GM21367 (cell line): ENCODE results near the gene PCNT.
"Not testable (repeated sequence)": the region's sequence is repeated elsewhere in the genome, so short reads cannot be mapped to it uniquely, and the experiment has no call there.

Experiments
- ATAC-seq: cut with Tn5 transposase; IDR thresholded peaks from one replicate; pipeline ENCODE4 v1.9.1; 2021; ENCODE audit not compliant: unreplicated experiment

The PCNT gene

DNA sequence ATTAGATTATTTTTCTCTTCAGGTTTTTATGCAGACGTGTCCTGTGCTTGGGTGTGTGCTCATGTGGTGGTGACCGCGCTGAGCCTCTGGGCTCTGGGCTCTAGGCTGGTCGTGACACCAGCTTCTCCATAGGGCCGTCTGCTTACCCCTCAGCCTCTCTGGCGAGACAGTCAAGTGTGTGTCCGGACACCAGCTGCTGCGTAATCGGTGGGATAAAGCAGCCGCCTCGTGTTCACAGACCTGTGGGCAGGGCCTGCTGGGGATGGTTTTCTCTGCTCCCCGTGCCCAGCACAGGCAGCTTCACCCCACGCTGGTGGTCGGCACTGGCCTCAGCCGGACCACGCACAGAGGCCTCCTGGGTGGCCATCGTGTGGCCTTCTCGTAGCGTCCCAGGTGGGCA lies 101.1 kb downstream of the PCNT start:
- no peak for ATAC-seq

DNA sequence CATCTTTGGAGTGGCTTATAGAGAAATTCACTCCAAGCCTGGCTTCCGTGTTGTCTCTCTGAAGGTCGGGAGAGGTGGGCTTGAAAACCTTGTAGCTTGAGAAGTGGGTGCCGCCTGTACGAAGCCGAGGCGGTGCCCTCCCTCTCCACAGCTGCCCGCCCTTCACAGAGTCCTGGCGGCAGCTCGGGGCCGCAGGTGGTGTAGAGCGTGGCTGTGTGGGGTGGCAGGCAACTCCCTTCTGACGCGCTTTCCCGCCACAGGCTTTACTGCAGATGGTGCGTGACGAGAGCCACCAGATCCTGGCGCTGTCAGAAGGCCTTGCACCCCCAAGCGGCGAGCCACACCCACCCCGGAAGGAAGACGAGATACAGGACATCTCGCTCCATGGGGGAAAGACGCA lies 101.6 kb downstream of the PCNT start:
- ATAC-seq = no peak

DNA sequence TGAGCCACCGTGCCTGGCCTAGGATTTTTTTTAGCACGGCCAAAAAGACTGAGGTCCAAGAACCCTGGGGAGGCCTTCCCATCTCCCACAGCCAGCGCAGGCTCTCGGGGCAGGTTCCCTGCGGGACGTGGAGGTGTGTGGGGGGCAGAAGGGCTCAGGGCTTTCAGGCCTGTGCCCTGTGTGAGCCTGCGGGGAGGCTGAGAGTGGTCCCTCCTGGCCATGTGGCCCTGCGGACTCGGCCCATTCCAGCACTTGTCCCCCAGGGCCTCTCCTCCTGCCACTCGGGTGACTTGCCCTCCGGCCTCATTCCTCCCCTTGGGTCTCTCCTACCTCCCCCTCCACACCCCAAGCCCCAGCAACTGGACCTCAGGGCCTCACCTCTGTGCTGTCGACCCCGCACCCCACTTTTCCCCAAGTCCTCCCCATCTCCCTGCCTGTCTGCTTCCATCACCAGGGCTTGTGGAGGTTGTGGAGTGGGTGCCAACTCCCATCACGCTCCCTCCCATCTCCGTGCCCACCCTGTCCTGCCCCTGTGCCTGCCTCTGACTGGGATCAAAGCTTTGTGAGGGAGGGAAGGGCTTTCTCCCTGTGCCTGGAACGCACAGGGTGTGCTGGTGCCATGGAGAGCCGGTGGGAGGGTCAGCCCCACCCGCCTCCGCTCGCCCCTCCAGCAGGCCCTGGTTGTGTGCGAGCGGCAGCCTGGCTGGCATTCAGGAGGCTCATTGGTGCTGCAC lies 102.5 kb downstream of the PCNT start:
- no peak for ATAC-seq

DNA sequence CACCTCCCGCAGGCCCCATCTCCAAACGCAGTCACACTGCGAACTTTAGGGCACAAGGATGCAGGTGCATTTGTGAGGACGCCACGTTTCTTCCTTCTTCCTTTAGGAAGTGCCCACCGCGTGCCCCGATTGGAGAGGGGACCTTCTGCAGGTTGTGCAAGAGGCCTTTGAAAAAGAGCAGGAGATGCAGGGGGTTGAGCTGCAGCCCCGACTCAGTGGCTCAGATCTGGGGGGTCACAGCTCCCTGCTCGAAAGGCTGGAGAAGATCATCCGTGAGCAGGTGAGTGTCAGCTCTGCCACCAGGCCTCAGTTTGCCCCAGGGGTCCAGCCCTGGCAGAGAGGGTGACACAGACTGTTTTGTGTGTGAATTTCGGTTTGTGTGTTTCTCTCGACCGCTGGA lies 103.6 kb downstream of the PCNT start:
- no peak for ATAC-seq

DNA sequence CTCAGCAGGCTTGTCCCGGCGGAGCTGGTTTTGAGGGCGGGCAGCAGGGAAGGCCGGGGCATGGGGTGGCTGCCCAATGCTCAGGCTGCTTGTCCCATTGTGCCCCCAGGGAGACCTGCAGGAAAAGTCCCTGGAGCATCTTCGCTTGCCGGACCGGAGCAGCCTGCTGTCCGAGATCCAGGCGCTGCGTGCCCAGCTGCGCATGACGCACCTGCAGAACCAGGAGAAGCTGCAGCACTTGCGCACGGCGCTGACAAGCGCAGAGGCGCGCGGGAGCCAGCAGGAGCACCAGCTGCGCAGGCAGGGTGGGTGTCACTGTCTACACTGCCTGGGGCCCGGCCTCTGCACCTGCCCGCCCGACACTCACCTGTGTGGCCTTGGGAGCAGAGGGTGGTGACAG lies 104.3 kb downstream of the PCNT start:
- no peak for ATAC-seq

DNA sequence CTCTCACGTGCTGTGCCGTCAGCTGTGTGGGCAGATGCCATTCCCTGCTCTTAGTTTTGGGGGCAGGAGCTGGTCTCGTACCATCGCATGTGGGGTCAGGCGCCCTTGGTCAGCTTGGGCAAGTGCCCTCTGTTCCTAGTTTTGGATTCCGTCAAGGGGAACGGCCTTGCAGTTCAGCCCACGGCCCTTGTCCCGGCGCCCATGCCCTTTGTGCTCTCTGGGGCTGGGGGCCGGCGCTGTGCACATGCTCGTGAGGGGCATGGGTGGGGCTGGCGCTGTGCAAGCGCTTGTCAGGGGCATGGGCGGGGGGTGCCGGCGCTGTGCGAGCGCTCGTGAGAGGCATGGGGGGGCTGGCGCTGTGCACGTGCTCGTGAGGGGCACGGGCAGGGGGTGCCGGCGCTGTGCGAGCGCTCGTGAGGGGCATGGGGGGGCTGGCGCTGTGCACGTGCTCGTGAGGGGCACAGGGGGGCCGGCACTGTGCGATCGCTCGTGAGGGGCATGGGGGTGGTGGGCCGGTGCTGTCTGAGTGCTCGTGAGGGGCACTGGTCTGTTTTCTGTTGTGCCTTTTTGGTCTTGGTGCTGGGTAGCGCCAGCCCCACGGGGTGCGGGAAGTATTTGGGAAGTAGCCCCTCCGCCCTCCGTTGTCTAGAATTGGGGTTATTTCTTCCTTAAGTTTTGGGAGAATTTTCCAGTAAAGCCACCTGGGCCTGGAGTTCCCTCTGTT lies 105.2 kb downstream of the PCNT start:
- no peak for ATAC-seq

DNA sequence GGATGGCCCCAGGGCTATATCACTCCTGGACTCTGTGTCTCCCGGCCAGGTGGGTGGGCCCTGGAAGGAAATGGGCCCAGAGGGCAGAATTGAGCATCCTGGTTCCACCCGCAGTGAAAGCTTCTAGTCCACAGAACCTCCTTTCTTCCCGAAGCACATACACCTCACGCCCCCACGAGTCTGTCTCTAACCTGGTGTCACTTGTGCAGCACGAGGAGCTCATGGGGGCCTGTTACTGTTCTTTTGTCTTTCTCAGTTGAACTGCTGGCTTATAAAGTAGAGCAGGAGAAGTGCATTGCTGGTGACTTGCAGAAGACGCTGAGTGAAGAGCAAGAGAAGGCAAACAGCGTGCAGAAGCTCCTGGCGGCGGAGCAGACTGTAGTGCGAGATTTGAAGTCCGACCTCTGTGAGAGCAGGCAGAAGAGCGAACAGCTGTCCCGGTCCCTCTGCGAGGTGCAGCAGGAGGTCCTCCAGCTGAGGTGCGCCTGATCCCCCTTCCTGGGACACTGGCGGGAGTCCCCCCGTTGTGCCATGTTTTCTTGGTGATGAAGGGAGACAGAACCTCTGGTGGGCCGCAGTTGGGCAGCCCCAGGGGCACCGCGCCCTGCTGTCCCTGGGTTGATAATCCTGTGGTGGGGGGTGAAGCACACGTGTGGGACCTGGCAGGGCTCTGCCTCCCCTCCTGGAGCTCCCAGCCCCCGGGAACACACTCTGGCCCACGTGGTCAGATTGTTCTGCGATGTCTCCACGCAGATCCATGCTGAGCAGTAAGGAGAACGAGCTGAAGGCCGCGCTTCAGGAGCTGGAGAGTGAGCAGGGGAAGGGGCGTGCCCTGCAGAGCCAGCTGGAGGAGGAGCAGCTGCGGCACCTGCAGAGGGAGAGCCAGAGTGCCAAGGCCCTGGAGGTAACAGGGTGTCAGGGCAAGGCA lies 106.1 kb downstream of the PCNT start:
- ATAC-seq = no peak

DNA sequence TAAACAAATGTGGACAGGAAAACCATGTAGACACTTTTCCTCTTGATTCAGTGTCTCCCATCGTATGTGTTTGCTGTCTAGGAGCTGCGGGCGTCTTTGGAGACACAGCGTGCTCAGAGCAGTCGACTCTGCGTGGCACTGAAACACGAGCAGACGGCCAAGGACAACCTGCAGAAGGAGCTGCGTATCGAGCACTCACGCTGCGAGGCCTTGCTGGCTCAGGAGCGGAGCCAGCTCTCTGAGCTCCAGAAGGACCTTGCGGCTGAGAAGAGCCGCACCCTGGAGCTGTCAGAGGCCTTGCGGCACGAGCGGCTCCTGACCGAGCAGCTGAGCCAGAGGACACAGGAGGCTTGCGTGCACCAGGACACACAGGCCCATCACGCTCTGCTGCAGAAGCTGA lies 107.5 kb downstream of the PCNT start:
- ATAC-seq = no peak

DNA sequence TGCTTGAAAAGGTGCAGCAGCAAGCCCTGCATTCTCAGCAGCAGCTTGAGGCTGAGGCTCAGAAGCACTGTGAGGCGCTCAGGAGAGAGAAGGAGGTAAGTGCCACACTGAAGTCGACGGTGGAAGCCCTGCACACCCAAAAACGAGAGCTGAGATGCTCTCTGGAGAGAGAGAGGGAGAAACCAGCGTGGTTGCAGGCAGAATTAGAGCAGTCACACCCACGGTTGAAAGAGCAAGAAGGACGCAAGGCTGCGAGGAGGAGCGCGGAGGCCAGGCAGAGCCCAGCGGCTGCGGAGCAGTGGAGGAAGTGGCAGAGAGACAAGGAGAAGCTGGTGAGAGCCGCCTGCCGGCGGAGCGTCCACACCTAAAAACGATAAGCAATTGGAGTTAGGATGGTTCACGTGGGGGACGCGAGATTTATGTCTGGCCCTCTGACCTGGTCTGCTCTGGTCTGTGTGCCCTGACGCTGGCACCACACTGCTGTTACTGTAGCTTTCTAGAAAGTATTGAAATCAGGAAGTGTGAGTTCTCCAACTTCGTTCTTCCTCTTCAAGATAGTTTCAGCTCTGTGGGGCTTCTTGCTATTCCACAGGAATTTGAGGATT lies 108.0 kb downstream of the PCNT start:
- no peak for ATAC-seq

DNA sequence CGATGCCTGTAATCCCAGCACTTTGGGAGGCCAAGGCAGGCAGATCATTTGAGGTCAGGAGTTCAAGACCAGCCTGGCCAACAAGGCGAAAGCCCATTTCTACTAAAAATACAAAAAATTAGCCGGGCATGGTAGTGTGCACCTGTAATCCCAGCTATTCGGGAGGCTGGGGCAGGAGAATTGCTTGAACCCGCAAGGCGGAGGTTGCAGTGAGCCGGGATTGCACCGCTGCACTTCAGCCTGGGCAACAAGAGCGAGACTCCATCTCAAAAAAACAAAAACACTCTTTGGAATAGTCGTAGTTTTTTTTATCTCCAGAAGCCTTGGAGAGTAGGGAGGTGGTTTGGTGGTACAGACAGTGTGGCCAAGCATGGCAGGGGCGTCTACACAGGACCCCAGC lies 109.2 kb downstream of the PCNT start:
- not testable (repeated sequence) for ATAC-seq

DNA sequence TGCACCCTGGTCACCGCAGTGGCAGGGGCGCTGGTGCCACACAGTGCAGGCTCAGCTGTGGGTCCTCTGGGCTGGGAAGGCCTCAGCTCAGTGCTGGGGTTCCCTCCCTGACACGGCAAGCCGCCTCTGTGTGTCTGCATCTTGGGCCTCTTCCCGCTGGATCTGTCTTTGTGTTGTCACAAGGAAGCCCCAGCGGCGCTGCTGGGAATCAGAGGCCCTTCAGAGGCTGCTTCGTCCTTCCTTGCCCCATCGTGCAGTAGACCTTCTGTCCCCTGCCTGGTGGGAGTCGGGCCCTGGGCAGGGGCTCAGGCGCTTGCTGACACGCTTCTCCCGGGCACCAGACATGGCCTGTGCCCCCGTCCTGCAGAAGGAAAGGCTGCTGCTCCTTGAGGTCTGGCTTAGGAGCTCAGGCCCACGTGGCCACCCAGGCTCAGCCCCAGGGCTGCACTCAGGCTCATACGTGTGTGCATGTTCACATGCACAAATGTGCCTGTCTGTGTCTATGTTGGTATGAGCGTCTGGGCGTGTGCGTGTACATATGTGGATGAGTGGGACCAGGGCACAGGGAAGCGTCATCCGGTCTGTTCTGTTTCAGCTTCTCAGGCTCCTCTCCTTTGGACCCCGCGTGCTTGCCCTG lies 110.5 kb downstream of the PCNT start:
- ATAC-seq = no peak

DNA sequence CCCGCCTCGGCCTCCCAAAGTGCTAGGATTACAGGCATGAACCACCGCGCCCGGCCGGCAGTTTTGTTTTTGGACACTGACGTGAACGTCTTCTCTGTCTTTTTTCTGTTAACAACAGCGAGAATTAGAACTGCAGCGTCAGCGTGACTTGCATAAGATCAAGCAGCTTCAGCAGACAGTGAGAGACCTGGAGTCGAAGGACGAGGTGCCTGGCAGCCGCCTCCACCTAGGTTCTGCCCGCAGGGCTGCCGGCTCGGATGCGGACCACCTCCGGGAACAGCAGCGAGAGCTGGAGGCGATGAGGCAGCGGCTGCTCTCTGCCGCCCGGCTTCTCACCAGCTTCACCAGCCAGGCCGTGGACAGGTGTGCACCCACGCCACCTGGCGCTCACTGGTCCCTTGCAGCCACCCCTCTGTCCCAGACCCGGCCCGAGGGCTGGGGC lies 111.9 kb downstream of the PCNT start:
- ATAC-seq = no peak

DNA sequence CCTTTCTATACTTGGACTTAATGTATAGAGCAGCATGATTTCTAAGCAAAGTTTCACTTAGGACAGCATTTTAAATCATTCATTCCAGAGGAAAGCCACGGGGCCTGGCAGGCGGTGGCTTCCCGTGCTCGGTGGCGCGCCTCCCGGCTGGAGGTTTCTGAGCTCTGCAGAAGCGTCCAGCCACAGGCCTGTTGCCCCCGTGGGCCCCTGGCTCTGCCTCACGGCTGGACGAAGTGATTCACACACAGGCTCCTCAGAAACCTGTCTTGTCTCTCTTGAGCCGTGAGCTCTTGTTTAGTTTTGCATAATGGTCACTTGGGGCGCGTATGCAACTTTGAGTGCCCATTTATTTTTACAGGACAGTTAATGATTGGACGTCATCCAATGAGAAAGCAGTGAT lies 112.7 kb downstream of the PCNT start:
- no peak for ATAC-seq

DNA sequence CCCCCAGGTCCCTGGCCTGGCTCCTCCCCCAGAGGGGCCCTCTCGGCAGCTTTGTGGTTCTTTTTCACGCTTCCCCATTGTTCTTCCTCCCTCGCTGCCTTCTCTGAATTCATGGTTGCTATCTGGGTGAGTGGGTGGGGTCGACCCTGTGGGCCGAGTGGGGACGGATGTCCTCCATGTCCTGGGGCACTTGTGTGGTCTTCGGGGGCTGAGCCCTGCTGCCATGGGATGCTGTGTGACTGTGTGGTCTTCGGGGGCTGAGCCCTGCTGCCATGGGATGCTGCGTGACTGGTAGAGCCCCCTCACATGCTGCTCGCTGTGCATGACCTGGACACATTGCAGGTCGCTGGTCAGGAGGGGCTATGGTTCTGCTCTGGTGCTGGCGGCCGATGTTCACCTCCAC lies 113.1 kb downstream of the PCNT start:
- no peak for ATAC-seq

DNA sequence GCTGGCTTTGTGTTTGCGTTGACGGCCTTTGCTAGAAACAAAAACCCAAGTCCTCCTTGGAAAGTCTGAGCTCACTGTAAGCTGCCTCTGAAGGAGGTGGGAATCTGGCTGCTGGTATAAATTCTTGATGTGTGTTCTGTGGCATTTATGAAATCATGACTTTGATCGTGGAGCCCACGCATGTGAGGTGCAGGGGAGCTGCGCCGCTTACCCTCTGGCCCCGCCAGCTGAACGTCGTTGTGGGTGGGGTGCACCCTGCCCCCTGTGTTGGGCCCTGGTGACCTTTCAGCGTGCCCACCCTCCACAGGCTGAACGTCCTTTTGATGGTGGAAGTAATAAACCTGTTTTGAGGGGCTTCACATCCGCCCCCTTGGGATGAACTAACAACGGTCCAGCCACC lies 113.6 kb downstream of the PCNT start:
- no peak for ATAC-seq

DNA sequence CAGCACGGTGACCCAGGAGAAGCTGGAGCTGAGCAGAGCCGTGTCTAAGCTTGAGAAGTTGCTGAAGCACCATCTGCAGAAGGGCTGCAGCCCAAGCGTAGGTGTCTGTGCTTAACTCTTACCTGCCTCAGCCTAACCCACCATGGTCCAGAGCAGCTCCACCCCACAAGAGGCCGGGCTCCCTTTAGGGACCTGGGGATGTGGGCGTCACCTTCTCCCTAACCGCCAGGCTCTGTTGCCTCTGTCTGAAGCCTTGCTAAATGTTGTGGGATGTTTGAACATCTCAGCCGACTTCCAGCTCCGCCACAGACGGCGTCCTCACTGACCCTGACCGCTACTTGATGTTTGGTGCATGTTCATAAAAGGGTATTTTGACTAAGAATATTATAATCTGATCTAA lies 114.3 kb downstream of the PCNT start:
- ATAC-seq = no peak

DNA sequence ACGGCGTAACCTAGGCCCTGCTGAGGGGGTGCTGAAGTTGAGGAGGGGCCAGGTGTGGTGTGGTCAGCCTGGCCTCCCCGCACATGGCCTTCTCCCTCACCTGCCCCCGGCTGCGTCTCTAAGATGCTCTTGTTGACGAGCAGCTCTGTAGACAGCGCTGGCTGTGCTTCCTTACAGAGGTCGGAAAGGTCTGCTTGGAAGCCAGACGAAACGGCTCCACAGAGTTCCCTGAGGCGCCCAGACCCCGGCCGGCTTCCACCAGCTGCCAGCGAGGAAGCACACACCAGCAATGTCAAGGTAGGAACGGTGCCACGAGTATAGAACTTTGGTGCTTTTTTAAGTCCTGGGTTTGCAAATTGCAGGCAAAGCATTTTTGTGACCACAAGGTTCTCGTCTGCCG lies 116.0 kb downstream of the PCNT start:
- no peak for ATAC-seq

DNA sequence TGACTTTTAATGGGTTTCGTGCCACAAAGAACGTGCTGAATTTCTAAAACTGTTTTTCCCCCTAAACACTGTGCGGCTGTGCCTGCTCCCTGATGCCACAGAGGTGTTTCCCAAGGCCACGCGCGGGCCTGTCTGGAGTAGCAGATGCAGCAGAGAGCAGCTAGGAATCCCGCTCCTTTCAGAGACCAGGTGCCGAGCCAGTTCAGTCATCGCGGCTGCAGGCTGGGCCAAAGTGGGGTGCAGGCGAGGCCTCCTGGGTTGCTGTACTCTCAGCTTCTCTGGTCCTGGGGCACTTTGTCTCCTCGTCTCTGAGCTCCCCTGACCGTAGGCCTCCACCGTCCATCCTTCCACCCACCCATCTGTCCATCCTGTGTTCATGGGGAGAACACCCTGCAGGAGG lies 117.4 kb downstream of the PCNT start:
- no peak for ATAC-seq

DNA sequence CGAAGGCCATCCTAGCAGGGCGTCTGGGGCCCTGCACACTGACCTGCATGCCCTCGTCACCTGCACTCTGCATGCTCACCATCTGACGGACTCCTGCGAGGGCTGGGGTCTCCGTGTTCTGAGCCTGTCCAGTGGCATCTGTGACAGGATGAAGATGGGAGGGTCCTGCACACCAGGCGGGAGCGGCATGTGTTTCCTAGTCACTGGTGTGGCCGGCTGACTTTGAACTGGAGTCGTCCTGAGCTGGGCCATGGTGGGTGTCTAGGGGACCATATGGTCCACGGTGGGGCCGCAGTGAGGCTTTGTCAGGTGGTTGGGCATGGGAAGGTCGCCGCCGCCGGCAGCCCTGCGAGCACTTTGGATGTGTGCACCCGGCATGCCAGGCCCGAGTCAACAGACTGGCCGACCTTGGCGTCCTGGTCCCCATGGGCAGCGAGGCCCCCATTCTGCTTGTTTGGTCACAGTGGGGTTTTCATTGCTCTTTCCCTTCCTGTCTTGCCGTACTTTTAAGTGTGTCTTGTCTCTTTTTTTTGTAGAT lies 118.1 kb downstream of the PCNT start:
- no peak for ATAC-seq

DNA sequence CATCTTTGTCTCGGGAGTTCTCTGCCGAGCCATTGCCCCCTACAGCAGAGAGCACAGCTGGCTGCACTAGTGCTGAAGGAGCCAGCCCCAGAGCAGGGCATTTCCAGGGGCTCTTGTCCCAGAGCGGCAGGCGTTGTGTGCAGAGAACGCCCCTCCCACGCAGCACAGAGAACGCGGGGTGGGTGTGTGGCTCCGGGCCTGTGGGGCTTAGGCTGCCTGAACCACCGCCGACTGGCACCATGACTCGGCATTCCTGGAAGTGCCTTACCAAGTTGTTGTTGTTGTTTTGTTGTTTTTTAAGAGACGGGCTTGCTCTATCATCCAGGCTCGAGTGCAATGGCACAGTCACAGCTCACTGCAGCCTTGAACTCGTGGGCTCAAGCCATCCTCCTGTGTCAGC lies 119.0 kb downstream of the PCNT start:
- ATAC-seq = no peak

DNA sequence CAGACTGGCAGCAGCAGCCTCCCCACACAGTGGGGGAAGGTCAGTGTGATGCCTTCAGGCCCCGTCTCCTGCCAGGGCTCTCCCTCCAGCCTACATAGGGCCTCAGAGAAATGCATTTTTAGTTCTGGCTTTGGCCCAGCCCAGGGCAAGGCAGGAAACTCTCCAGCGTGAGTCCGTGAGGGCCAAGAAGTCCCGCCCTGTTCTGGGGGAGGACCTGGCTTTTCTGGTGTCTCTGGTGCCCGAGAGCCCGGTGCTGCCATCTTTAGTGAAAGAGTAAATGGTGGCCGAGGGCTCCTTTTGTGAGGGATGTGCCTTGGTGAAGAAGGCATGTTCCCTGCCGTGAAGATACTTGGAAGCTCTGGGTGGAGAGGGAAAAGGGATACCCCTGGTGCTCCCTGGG lies 120.0 kb downstream of the PCNT start:
- ATAC-seq = no peak
